Activated CD4-positive, alpha-beta memory T cell treated with anti-CD3 and anti-CD28 coated beads, Interleukin-2, amount 10 ng/mL, durations not matched to agents 7 days and 5 days (primary cell): ENCODE measurements around the gene ITGA3. TPM values are rescaled to one million over a fixed set of nuclear protein-coding genes. Genes with fewer than 3 reads are reported as not detected.

Experiments used
- CTCF ChIA-PET: fragments of 350-600 bp; sonication (Branson Sonifier 250); formaldehyde crosslinking; loops from one replicate; lab custom pipeline; 2021; ENCODE audit warnings: antibody characterized with exemption, inconsistent platforms; lab: Charles Lee
- POLR2A ChIA-PET: fragments of 350-600 bp; sonication (Branson Sonifier 250); formaldehyde crosslinking; loops from one replicate; lab custom pipeline; 2021; ENCODE audit warnings: antibody characterized with exemption; lab: Charles Lee
- DNase-seq: peaks from one replicate; pipeline ENCODE4 v3.0.0-alpha.2; 2020
- H3K27ac Mint-ChIP-seq: one replicate; pipeline ENCODE4 v1.8.0; 2021; ENCODE audit warnings: mild to moderate bottlenecking, mixed read lengths
- H3K27me3 Mint-ChIP-seq: one replicate; pipeline ENCODE4 v1.8.0; 2021; ENCODE audit warnings: mixed read lengths
- H3K36me3 Mint-ChIP-seq: one replicate; pipeline ENCODE4 v1.8.0; 2021; ENCODE audit warnings: low read depth, mixed read lengths
- H3K4me1 Mint-ChIP-seq: one replicate; pipeline ENCODE4 v1.8.0; 2021; ENCODE audit warnings: mixed read lengths
- H3K4me3 Mint-ChIP-seq: one replicate; pipeline ENCODE4 v1.8.0; 2021; ENCODE audit warnings: mild to moderate bottlenecking, mixed read lengths
- H3K9me3 Mint-ChIP-seq: one replicate; pipeline ENCODE4 v1.8.0; 2021; ENCODE audit warnings: mixed read lengths
- total RNA-seq, 2 experiments: library from RNA; stranded (reverse); gene quantifications; one replicate each; pipeline ENCODE4 v1.2.3, GENCODE V29; 2021

ITGA3 gene
- total RNA-seq, 2 experiments from 2014 or later, result 12.5 to 13.4 TPM

GRCh38 chr17:50026046-50026675 lies 29.7 kb upstream of the ITGA3 start:
- Mint-ChIP-seq H3K36me3 (no peaks in the 10 kb centered on the region), H3K27ac (no peak overlapping the region), H3K4me3 (no peak overlapping the region), H3K27me3 (peaks cover 27% of the 10 kb centered on the region), H3K9me3 (no peaks in the 10 kb centered on the region), H3K4me1 (peaks cover 19% of the 10 kb centered on the region)
- no peak for DNase-seq
- ChIA-PET CTCF (interaction anchor here (1.0 to 7.7 kb wide), 8 partner anchors 30 to 72 kb away, joined by 3 to 73 read pairs (median 8); partner anchors contain the start of gene ITGA3), POLR2A (no interaction called here)

- DNase-seq, result peak; percentile 80
- no peaks in the 10 kb centered on the region for H3K9me3 Mint-ChIP-seq
- no peaks in the 10 kb centered on the region for H3K36me3 Mint-ChIP-seq
- POLR2A ChIA-PET, result no interaction called here
- CTCF ChIA-PET, result interaction anchor here (1.0 to 7.7 kb wide), 7 partner anchors 16 to 66 kb away, joined by 3 to 73 read pairs (median 10); partner anchors contain the start of gene ITGA3
- H3K27me3 Mint-ChIP-seq, result peaks cover 25% of the 10 kb centered on the region
- H3K27ac Mint-ChIP-seq, result no peak overlapping the region
- peaks cover 19% of the 10 kb centered on the region for H3K4me1 Mint-ChIP-seq
- no peak overlapping the region for H3K4me3 Mint-ChIP-seq
These were observed 29.1 kb upstream of the ITGA3 start for GRCh38 chr17:50026837-50027171.

- H3K27me3 Mint-ChIP-seq, result peaks cover 25% of the 10 kb centered on the region
- H3K4me3 Mint-ChIP-seq, result no peak overlapping the region
- no peaks in the 10 kb centered on the region for H3K36me3 Mint-ChIP-seq
- H3K27ac Mint-ChIP-seq, result no peak overlapping the region
- no peak for DNase-seq
- peaks cover 19% of the 10 kb centered on the region for H3K4me1 Mint-ChIP-seq
- POLR2A ChIA-PET, result interaction anchor here (1.4 kb wide), 1 partner anchor 29 kb away, joined by 4 read pairs; no protein-coding TSS in a partner anchor
- CTCF ChIA-PET, result interaction anchor here (1.0 to 7.7 kb wide), 7 partner anchors 17 to 65 kb away, joined by 3 to 73 read pairs (median 10); partner anchors contain the start of gene ITGA3
- no peaks in the 10 kb centered on the region for H3K9me3 Mint-ChIP-seq
These were observed 28.6 kb upstream of the ITGA3 start for GRCh38 chr17:50027172-50027880.

- no peak overlapping the region for H3K4me3 Mint-ChIP-seq
- no peaks in the 10 kb centered on the region for H3K9me3 Mint-ChIP-seq
- peaks cover 24% of the 10 kb centered on the region for H3K27me3 Mint-ChIP-seq
- CTCF ChIA-PET, result interaction anchor here (1.1 to 7.7 kb wide), 5 partner anchors 28 to 76 kb away, joined by 4 to 73 read pairs (median 13); partner anchors contain the start of gene ITGA3
- H3K27ac Mint-ChIP-seq, result no peak overlapping the region
- DNase-seq, result no peak
- no peaks in the 10 kb centered on the region for H3K36me3 Mint-ChIP-seq
- peaks cover 19% of the 10 kb centered on the region for H3K4me1 Mint-ChIP-seq
- POLR2A ChIA-PET, result interaction anchor here (1.4 kb wide), 1 partner anchor 29 kb away, joined by 4 read pairs; no protein-coding TSS in a partner anchor
These were observed 27.8 kb upstream of the ITGA3 start for GRCh38 chr17:50027881-50028735.

- no peak for DNase-seq
- no peaks in the 10 kb centered on the region for H3K36me3 Mint-ChIP-seq
- H3K27ac Mint-ChIP-seq, result no peak overlapping the region
- POLR2A ChIA-PET, result interaction anchor here (1.4 kb wide), 1 partner anchor 28 kb away, joined by 4 read pairs; no protein-coding TSS in a partner anchor
- H3K4me3 Mint-ChIP-seq, result no peak overlapping the region
- peaks cover 27% of the 10 kb centered on the region for H3K27me3 Mint-ChIP-seq
- no peaks in the 10 kb centered on the region for H3K9me3 Mint-ChIP-seq
- CTCF ChIA-PET, result interaction anchor here (1.1 to 7.7 kb wide), 5 partner anchors 28 to 76 kb away, joined by 4 to 73 read pairs (median 13); partner anchors contain the start of gene ITGA3
- peaks cover 19% of the 10 kb centered on the region for H3K4me1 Mint-ChIP-seq
These were observed 27.2 kb upstream of the ITGA3 start for GRCh38 chr17:50028736-50029120.

- DNase-seq, result no peak
- ChIA-PET POLR2A (interaction anchor here (1.4 kb wide), 1 partner anchor 27 kb away, joined by 4 read pairs; no protein-coding TSS in a partner anchor), CTCF (interaction anchor here (0.7 to 7.7 kb wide), 6 partner anchors 27 to 996 kb away, joined by 3 to 73 read pairs (median 8); partner anchors contain the start of gene ITGA3)
- Mint-ChIP-seq H3K9me3 (no peaks in the 10 kb centered on the region), H3K36me3 (no peaks in the 10 kb centered on the region), H3K4me1 (peaks cover 19% of the 10 kb centered on the region), H3K4me3 (no peak overlapping the region), H3K27me3 (peaks cover 30% of the 10 kb centered on the region), H3K27ac (no peak overlapping the region)
These were observed 26.7 kb upstream of the ITGA3 start for GRCh38 chr17:50029185-50029584.

- DNase-seq, result no peak
- ChIA-PET POLR2A (no interaction called here), CTCF (interaction anchor here (1.1 to 1.8 kb wide), 2 partner anchors 47 to 54 kb away, joined by 5 read pairs; no protein-coding TSS in a partner anchor)
- H3K4me3 Mint-ChIP-seq, result no peak overlapping the region
- no peaks in the 10 kb centered on the region for H3K36me3 Mint-ChIP-seq
- peaks cover 26% of the 10 kb centered on the region for H3K27me3 Mint-ChIP-seq
- peaks cover 2% of the 10 kb centered on the region for H3K4me1 Mint-ChIP-seq
- H3K9me3 Mint-ChIP-seq, result no peaks in the 10 kb centered on the region
- no peak overlapping the region for H3K27ac Mint-ChIP-seq
These were observed 22.6 kb upstream of the ITGA3 start for GRCh38 chr17:50033316-50033715.

- POLR2A ChIA-PET, result no interaction called here
These were observed 21.2 kb upstream of the ITGA3 start for GRCh38 chr17:50034498-50035364.

GRCh38 chr17:50035421-50035879 lies 20.5 kb upstream of the ITGA3 start:
- no peaks in the 10 kb centered on the region for H3K4me1 Mint-ChIP-seq
- ChIA-PET POLR2A (interaction anchor here (0.6 kb wide), 1 partner anchor 1583 kb away, joined by 3 read pairs; no protein-coding TSS in a partner anchor), CTCF (interaction anchor here (1.6 kb wide), 1 partner anchor 21 kb away, joined by 5 read pairs; no protein-coding TSS in a partner anchor)
- peaks cover 21% of the 10 kb centered on the region for H3K27me3 Mint-ChIP-seq
- no peak overlapping the region for H3K27ac Mint-ChIP-seq
- DNase-seq, result peak; percentile 13
- H3K9me3 Mint-ChIP-seq, result no peaks in the 10 kb centered on the region
- H3K36me3 Mint-ChIP-seq, result no peaks in the 10 kb centered on the region
- no peak overlapping the region for H3K4me3 Mint-ChIP-seq

More at GRCh38 chr17:50034498-50035364, 21.2 kb upstream of the ITGA3 start:
- no peak overlapping the region for H3K4me3 Mint-ChIP-seq
- H3K27me3 Mint-ChIP-seq, result peaks cover 18% of the 10 kb centered on the region
- H3K4me1 Mint-ChIP-seq, result no peaks in the 10 kb centered on the region
- no peaks in the 10 kb centered on the region for H3K9me3 Mint-ChIP-seq
- H3K36me3 Mint-ChIP-seq, result no peaks in the 10 kb centered on the region
- no peak overlapping the region for H3K27ac Mint-ChIP-seq
- CTCF ChIA-PET, result interaction anchor here (1.6 kb wide), 1 partner anchor 22 kb away, joined by 5 read pairs; no protein-coding TSS in a partner anchor
- no peak for DNase-seq

GRCh38 chr17:50035945-50036344 lies 20.0 kb upstream of the ITGA3 start:
- Mint-ChIP-seq H3K4me3 (no peak overlapping the region), H3K4me1 (no peaks in the 10 kb centered on the region), H3K27ac (no peak overlapping the region), H3K36me3 (no peaks in the 10 kb centered on the region), H3K27me3 (peaks cover 22% of the 10 kb centered on the region), H3K9me3 (no peaks in the 10 kb centered on the region)
- ChIA-PET POLR2A (interaction anchor here (0.6 kb wide), 1 partner anchor 1582 kb away, joined by 3 read pairs; no protein-coding TSS in a partner anchor), CTCF (no interaction called here)
- DNase-seq, result no peak

GRCh38 chr17:50036455-50037261 lies 19.3 kb upstream of the ITGA3 start:
- POLR2A ChIA-PET, result no interaction called here
- no peaks in the 10 kb centered on the region for H3K4me1 Mint-ChIP-seq
- CTCF ChIA-PET, result no interaction called here

More at GRCh38 chr17:50036455-50037261, 19.3 kb upstream of the ITGA3 start:
- DNase-seq, result no peak
- Mint-ChIP-seq H3K9me3 (no peaks in the 10 kb centered on the region), H3K36me3 (no peaks in the 10 kb centered on the region), H3K27ac (no peak overlapping the region), H3K4me3 (no peak overlapping the region), H3K27me3 (peaks cover 19% of the 10 kb centered on the region)
